Kidney epithelial cell (primary cell): ENCODE measurements around the gene RPS6KB2. TPM values are rescaled to one million over a fixed set of nuclear protein-coding genes. Genes with fewer than 3 reads are reported as not detected.

ENCODE experiments used
- DNase-seq: peaks from one replicate; pipeline ENCODE4 v3.0.0-alpha.2; 2010; ENCODE audit warnings: low read depth
- H3K27me3 ChIP-seq: 2 replicates; pipeline ENCODE4 v1.6.0; 2011; ENCODE audit warnings: low read length; ENCODE audit not compliant: control insufficient read depth, insufficient read depth
- H3K36me3 ChIP-seq: 2 replicates; pipeline ENCODE4 v1.5.1; 2011; ENCODE audit warnings: low read length; ENCODE audit not compliant: control insufficient read depth, insufficient read depth
- H3K4me3 ChIP-seq: 2 replicates; pipeline ENCODE4 v1.5.1; 2011; ENCODE audit warnings: low read depth, mild to moderate bottlenecking, control low read depth, low read length
- total RNA-seq: library from RNA; depleted of rRNA; stranded (reverse); fragments of >200 nt; gene quantifications from 2 replicates; pipeline ENCODE4 v1.2.3, GENCODE V29; 2015
- TF ChIP-seq, protein P1 (sequence below): IDR thresholded peaks from 2 replicates; pipeline ENCODE4 v1.5.1; 2011; ENCODE audit warnings: mild to moderate bottlenecking, moderate library complexity, low read length, control low read depth, inconsistent platforms; ENCODE audit not compliant: insufficient read depth, poor library complexity, severe bottlenecking

RPS6KB2 gene
- total RNA-seq, 1 donor from 2014 or later = 64.6 TPM

DNA sequence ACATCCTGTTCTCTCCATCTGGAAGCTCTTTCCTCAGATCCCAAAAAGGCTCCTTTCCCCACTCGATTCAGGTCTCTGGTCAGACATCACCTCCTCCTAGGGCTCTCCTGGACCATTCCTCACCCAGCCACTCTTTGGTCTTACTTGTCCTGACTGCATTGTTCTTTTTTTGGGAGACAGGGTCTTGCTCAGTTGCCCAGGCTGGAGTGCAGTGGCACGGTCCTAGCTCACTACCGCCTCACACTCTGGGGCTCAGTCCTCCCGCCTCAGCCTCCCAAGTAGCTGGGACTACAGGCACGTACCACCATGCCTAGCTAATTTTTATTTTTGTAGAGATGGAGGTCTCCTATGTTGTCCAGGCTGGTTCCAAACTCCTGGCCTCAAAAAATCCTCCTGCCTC lies 17.2 kb downstream of the RPS6KB2 start:
- Histone ChIP-seq H3K36me3 (no peaks in the 10 kb centered on the region), H3K27me3 (no peaks in the 10 kb centered on the region), H3K4me3 (no peak overlapping the region)
- no peak for DNase-seq
- TF ChIP-seq, protein P1, sequence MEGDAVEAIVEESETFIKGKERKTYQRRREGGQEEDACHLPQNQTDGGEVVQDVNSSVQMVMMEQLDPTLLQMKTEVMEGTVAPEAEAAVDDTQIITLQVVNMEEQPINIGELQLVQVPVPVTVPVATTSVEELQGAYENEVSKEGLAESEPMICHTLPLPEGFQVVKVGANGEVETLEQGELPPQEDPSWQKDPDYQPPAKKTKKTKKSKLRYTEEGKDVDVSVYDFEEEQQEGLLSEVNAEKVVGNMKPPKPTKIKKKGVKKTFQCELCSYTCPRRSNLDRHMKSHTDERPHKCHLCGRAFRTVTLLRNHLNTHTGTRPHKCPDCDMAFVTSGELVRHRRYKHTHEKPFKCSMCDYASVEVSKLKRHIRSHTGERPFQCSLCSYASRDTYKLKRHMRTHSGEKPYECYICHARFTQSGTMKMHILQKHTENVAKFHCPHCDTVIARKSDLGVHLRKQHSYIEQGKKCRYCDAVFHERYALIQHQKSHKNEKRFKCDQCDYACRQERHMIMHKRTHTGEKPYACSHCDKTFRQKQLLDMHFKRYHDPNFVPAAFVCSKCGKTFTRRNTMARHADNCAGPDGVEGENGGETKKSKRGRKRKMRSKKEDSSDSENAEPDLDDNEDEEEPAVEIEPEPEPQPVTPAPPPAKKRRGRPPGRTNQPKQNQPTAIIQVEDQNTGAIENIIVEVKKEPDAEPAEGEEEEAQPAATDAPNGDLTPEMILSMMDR = no peak

GRCh38 chr11:67448220-67448609 lies 19.9 kb downstream of the RPS6KB2 start:
- Histone ChIP-seq H3K4me3 (no peak overlapping the region), H3K36me3 (no peaks in the 10 kb centered on the region), H3K27me3 (no peaks in the 10 kb centered on the region)
- no peak for DNase-seq
- TF ChIP-seq, protein P1 = no peak

- DNase-seq = no peak
- no peaks in the 10 kb centered on the region for H3K27me3 ChIP-seq
- no peaks in the 10 kb centered on the region for H3K36me3 ChIP-seq
- H3K4me3 ChIP-seq = no peak overlapping the region
- TF ChIP-seq, protein P1 = no peak
Observed at GRCh38 chr11:67449116-67449844, 21.0 kb downstream of the RPS6KB2 start.

GRCh38 chr11:67450796-67451657 lies 22.7 kb downstream of the RPS6KB2 start:
- DNase-seq = no peak
- H3K27me3 ChIP-seq = peaks cover 3% of the 10 kb centered on the region
- no peak overlapping the region for H3K4me3 ChIP-seq
- TF ChIP-seq, protein P1 = no peak
- H3K36me3 ChIP-seq = no peaks in the 10 kb centered on the region

DNA sequence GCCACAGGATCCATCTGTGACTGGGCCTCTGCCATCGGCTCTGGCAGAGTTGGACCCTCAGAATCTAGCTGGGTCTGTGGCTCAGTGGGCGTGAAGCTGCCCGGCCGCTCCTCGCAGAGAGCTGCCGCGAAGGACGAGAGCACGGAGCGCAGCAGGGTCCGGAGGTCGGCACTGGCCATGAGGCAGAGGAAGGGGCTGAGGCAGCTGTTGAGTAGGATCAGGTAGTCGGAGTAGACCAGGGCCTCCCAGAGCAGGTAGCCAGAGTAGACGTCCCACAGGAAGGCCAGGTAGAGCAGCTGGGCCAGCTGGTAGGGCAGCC lies 23.3 kb downstream of the RPS6KB2 start:
- no peak overlapping the region for H3K4me3 ChIP-seq
- no peaks in the 10 kb centered on the region for H3K36me3 ChIP-seq
- H3K27me3 ChIP-seq = peaks cover 4% of the 10 kb centered on the region
- TF ChIP-seq, protein P1 = no peak
- no peak for DNase-seq
